22Rv1 (cell line): ENCODE data around the gene PLA2G4F.

ENCODE experiments used
- H3K27ac ChIP-seq: fragments of 450-650 bp; 2 replicates; pipeline ENCODE4 v1.5.1; 2017
- ZFX ChIP-seq: fragments of 450-650 bp; IDR thresholded peaks from 2 replicates; pipeline ENCODE4 v1.6.1; 2017; ENCODE audit warnings: antibody characterized with exemption, borderline replicate concordance
- TF ChIP-seq, protein P1 (sequence below): fragments of 450-650 bp; IDR thresholded peaks from 2 replicates; pipeline ENCODE4 v1.5.1; 2017; ENCODE audit warnings: mild to moderate bottlenecking

The PLA2G4F gene

DNA sequence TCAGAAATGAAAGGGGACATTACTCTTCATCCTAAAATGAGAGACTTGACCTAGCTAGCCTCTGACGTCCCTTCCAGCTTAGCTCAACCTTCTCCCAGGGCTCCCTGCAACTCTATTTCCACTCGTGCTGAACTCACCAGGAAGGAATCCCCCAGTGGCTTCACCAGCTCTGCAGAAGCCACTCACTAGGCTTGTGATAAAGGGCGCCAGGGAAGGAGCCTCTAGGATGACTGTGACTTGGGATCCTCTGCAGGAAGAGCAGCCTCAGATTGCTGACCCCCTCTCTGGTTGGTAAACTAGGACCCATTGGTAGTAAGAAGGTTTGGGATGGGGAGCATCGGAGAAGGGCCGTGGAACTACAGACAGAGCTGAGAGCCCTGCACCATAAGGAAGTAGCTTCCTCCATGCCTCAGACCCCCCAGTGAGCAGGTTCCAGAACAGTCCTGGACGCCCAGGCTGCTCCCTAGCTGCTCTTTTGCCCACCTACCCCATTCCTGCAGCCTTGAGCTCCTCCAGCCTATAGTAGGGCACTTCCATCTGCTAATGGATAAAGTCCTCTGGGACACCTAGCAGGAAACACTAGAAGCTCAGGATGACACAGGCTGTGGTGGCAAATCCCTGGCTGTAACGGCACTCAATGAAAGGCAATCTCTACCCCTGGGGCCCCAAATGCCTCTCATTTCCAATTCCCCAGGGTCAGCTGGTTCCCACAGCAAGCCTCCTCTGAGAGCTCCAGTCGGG is 26.0 kb downstream of the PLA2G4F start:
- no peak overlapping the region for H3K27ac ChIP-seq
- TF ChIP-seq, protein P1, sequence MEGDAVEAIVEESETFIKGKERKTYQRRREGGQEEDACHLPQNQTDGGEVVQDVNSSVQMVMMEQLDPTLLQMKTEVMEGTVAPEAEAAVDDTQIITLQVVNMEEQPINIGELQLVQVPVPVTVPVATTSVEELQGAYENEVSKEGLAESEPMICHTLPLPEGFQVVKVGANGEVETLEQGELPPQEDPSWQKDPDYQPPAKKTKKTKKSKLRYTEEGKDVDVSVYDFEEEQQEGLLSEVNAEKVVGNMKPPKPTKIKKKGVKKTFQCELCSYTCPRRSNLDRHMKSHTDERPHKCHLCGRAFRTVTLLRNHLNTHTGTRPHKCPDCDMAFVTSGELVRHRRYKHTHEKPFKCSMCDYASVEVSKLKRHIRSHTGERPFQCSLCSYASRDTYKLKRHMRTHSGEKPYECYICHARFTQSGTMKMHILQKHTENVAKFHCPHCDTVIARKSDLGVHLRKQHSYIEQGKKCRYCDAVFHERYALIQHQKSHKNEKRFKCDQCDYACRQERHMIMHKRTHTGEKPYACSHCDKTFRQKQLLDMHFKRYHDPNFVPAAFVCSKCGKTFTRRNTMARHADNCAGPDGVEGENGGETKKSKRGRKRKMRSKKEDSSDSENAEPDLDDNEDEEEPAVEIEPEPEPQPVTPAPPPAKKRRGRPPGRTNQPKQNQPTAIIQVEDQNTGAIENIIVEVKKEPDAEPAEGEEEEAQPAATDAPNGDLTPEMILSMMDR, result no peak
- TF ChIP-seq ZFX, result no peak

DNA sequence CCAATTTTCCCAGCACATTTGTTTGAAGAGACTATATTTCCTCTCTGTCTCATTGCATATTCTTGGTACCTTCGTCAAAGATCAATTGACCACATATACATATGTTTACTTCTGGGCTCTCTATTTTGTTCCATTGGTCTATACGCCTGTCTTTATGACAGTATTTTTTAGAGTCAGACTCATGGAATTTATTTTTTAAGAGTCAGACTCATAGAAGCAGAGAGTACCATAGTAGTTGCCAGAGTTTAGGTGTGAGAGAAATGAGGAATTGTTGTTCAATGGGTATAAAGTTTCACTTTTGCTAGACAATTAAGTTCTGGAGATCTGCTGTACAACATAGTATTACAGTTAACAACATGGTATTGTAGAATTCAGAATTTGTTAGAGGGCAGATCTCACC is 27.1 kb downstream of the PLA2G4F start:
- H3K27ac ChIP-seq, result no peak overlapping the region
- TF ChIP-seq, protein P1, result no peak
- TF ChIP-seq ZFX, result no peak

GRCh38 chr15:42128476-42128875 is 28.0 kb downstream of the PLA2G4F start:
- no peak for TF ChIP-seq ZFX
- TF ChIP-seq, protein P1, result no peak
- no peak overlapping the region for H3K27ac ChIP-seq

DNA sequence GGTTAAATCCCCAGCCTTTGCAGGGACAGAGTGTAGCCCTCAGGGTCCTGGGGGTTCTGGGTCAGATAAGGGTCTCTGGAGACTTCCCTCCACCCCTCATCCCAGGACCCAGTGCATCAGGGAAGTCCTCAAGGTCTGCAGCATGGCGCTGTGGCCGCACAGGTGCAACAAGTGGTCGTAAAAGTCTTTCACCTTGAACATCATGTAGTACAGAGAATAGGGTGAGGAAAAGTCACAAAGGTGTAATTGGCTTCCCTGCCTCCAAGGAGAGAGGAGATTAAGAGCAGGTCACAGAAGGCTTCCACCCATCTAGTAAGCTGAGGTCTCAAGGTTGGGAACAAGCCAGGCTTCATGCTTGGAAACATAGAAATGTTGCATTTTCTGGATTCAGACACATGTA is 32.9 kb downstream of the PLA2G4F start:
- TF ChIP-seq, protein P1, result no peak
- no peak for TF ChIP-seq ZFX
- H3K27ac ChIP-seq, result no peak overlapping the region

DNA sequence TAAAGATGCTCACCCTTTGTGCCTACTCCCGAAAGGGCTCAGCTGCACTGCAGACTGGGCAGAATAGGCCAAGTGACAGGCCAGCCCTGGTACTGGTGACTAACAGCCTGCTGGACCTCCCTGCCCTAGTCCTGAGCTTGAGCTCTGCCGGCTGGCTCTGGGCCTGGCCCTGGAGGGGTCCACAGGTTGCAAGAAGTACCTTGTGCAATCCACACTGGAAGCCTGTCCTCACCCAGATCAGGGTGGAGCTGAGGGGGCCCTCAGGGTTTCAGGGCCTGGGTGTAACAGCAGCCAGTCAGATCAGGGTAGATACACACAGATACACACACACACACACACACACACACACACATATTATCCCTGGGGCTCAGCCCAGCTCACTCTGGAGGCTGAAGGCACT is 34.8 kb downstream of the PLA2G4F start:
- H3K27ac ChIP-seq, result no peak overlapping the region
- no peak for TF ChIP-seq ZFX
- TF ChIP-seq, protein P1, result no peak

GRCh38 chr15:42121021-42121420 is 35.4 kb downstream of the PLA2G4F start:
- no peak overlapping the region for H3K27ac ChIP-seq
- TF ChIP-seq ZFX, result no peak
- TF ChIP-seq, protein P1, result no peak

DNA sequence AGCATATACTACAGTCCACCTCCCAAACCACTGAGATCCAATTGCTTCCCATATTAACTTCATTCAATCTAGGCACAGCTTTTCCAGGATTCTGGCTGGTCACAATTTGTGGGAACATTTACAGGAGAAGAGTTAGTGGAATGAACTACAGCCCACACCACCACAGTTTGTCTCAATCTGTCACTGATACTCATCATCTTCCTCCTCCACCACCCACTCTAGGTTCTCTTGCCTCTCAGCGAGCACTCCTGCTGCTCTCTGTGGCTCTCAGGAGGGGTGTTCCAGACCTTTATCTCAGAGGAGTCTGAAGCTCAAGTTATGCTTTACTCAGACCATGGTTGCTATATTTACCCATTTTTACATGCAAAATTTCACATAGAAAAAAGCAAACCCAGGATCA is 36.2 kb downstream of the PLA2G4F start:
- no peak overlapping the region for H3K27ac ChIP-seq
- TF ChIP-seq ZFX, result no peak
- TF ChIP-seq, protein P1, result no peak
